ENCODE measurements around the gene CCDC198. TPM values are rescaled to one million over a fixed set of nuclear protein-coding genes. Genes with fewer than 3 reads are reported as not detected.

CCDC198 gene
- total RNA-seq, 1 donor: not detected

DNA sequence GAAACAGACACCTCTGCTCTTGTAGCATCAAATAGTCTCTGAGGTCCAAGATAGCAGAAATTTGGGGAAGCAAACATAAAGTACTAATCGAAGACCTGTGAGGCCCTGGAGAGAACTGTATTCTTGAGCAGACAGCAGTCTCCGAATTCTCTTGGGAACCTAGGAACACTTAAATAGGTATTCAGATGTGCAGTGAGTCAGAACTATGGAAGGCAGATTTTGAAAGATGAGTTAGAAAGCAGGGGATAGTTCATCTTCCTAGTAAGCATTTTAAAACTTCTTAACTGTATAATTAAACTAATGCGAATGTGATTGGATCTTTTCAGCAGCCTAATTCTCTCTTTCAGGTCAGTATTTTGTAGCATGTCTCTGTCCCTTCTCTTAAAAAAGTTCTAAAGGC is 72.7 kb downstream of the CCDC198 start:
- DNase-seq (ENCODE audit: low read depth): peak; percentile 1
- H3K4me3 ChIP-seq (ENCODE audit: low read depth, low read length): no peak overlapping the region
- no peak for TF ChIP-seq CTCF (IDR thresholded peaks at IDR 0.05; ENCODE audit: insufficient read depth, low read length)

DNA sequence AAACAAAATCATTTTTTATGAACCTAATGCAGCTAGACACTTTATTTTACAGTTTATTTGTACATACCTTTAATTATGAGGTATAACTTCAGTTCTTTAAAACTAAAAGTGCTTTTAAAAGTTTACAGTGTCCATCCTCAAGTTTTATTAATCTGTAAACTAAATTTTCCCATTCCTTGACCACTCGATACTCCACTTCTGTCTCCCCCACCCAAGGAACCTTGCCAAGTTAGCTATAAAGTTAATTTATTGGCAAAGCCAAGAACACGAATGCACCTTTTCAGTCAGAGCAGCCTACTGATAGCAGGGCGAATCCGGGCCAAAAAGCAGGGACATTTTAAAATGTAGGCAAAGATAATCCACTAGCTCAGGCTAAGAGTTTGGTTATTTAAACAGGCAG is 73.6 kb downstream of the CCDC198 start:
- no peak for TF ChIP-seq CTCF (IDR thresholded peaks at IDR 0.05; ENCODE audit: insufficient read depth, low read length)
- H3K4me3 ChIP-seq (ENCODE audit: low read depth, low read length): no peak overlapping the region
- DNase-seq (ENCODE audit: low read depth): no peak

Other genes with a start within 250 kb of the CCDC198 start
- gene EXOC5, start 225.0 kb downstream of the CCDC198 start, total RNA-seq (ENCODE audit: low replicate concordance): 49.3 and 87.4 TPM in 2 replicates
- 36.6 and 50.9 TPM in 2 replicates for gene AP5M1, start 224.9 kb downstream of the CCDC198 start, total RNA-seq (ENCODE audit: low replicate concordance)
- 24.6 and 28.2 TPM in 2 replicates for gene NAA30, start 103.3 kb downstream of the CCDC198 start, total RNA-seq (ENCODE audit: low replicate concordance)

Measured in fibroblast of the aortic adventitia (primary cell).